Neural cell (in vitro differentiated cells): ENCODE data around the gene TRAF2. TPM values are rescaled to one million over a fixed set of nuclear protein-coding genes. Genes with fewer than 3 reads are reported as not detected.

Source experiments
- H2AFZ ChIP-seq: fragments of 200-600, 300-800 bp; sonication (generic), shearing (Covaris generic); 2 replicates; pipeline ENCODE4 v1.6.0; 2014; ENCODE audit warnings: low read depth, mild to moderate bottlenecking, antibody characterized with exemption, low read length, moderate library complexity
- H3F3A ChIP-seq: fragments of 200-600 bp; shearing (Covaris generic); 2 replicates; pipeline ENCODE4 v1.6.1; 2016; ENCODE audit warnings: mild to moderate bottlenecking, moderate library complexity, mixed read lengths, antibody characterized with exemption, low read length; ENCODE audit not compliant: insufficient read depth, poor library complexity, severe bottlenecking
- H3K27ac ChIP-seq: fragments of 200-600, 300-800 bp; sonication (generic), shearing (Covaris generic); 2 replicates; pipeline ENCODE4 v1.5.1; 2014; ENCODE audit warnings: mild to moderate bottlenecking, low read length, moderate library complexity
- H3K27me3 ChIP-seq: fragments of 300-800, 200-600 bp; sonication (generic), shearing (Covaris generic); 2 replicates; pipeline ENCODE4 v1.6.0; 2014; ENCODE audit warnings: mild to moderate bottlenecking, low read depth, low read length, moderate library complexity; ENCODE audit not compliant: insufficient read depth
- H3K36me3 ChIP-seq: fragments of 300-800, 200-600 bp; sonication (generic), shearing (Covaris generic); 2 replicates; pipeline ENCODE4 v1.5.1; 2014; ENCODE audit warnings: mild to moderate bottlenecking, antibody characterized with exemption, low read length, moderate library complexity; ENCODE audit not compliant: insufficient read depth
- H3K4me2 ChIP-seq: fragments of 300-800, 200-600 bp; sonication (generic), shearing (Covaris generic); 2 replicates; pipeline ENCODE4 v1.6.0; 2014; ENCODE audit warnings: mild to moderate bottlenecking, low read length
- H3K4me3 ChIP-seq: fragments of 300-800, 200-600 bp; sonication (generic), shearing (Covaris generic); 2 replicates; pipeline ENCODE4 v1.5.1; 2014; ENCODE audit warnings: mild to moderate bottlenecking, low read length, moderate library complexity
- H3K79me2 ChIP-seq: fragments of 200-600 bp; shearing (Covaris generic); replicated peaks from 2 replicates; pipeline ENCODE4 v1.6.0; 2014; ENCODE audit warnings: mild to moderate bottlenecking, low read length, moderate library complexity; ENCODE audit not compliant: insufficient read depth
- H3K9ac ChIP-seq: fragments of 300-800, 200-600 bp; sonication (generic), shearing (Covaris generic); 2 replicates; pipeline ENCODE4 v1.6.1; 2016; ENCODE audit warnings: mild to moderate bottlenecking, low read length, mixed read lengths
- H3K9me2 ChIP-seq: fragments of 200-600 bp; shearing (Covaris generic); 2 replicates; pipeline ENCODE4 v1.6.1; 2016; ENCODE audit warnings: mild to moderate bottlenecking, low read length, mixed read lengths; ENCODE audit not compliant: insufficient read depth
- H3K9me3 ChIP-seq: fragments of 200-600, 300-800 bp; sonication (generic), shearing (Covaris generic); 2 replicates; pipeline ENCODE4 v1.6.1; 2016; ENCODE audit warnings: mild to moderate bottlenecking, mixed run types, low read length, moderate library complexity, mixed read lengths
- H4K20me1 ChIP-seq: fragments of 200-600 bp; shearing (Covaris generic); 2 replicates; pipeline ENCODE4 v1.6.1; 2016; ENCODE audit warnings: mild to moderate bottlenecking, mixed run types; ENCODE audit not compliant: insufficient read depth
- EP300 ChIP-seq: fragments of 450-650 bp; conservative IDR thresholded peaks from 2 replicates; pipeline ENCODE4 v1.6.1; 2014; ENCODE audit warnings: antibody characterized with exemption, mild to moderate bottlenecking, moderate library complexity; ENCODE audit not compliant: poor library complexity, severe bottlenecking
- EZH2 ChIP-seq: fragments of 200-600, 300-800 bp; shearing (Covaris generic), sonication (generic); IDR thresholded peaks from 2 replicates; pipeline ENCODE4 v1.6.1; 2014; ENCODE audit warnings: antibody characterized with exemption, low read length, borderline replicate concordance, mild to moderate bottlenecking; ENCODE audit not compliant: insufficient read depth, poor library complexity, severe bottlenecking
- MXI1 ChIP-seq: fragments of 450-650 bp; conservative IDR thresholded peaks from 2 replicates; pipeline ENCODE4 v1.6.1; 2014; ENCODE audit warnings: antibody characterized with exemption, mild to moderate bottlenecking; ENCODE audit not compliant: poor library complexity, severe bottlenecking
- POLR2AphosphoS5 ChIP-seq: IDR thresholded peaks from 2 replicates; pipeline ENCODE4 v1.6.1; 2012
- RAD21 ChIP-seq: fragments of 450-650 bp; conservative IDR thresholded peaks from 2 replicates; pipeline ENCODE4 v1.6.1; 2014; ENCODE audit warnings: antibody characterized with exemption, mild to moderate bottlenecking, moderate library complexity
- SMC3 ChIP-seq: fragments of 450-650 bp; conservative IDR thresholded peaks from 2 replicates; pipeline ENCODE4 v1.6.1; 2014; ENCODE audit warnings: antibody characterized with exemption, mild to moderate bottlenecking, moderate library complexity; ENCODE audit not compliant: poor library complexity
- TAF1 ChIP-seq: IDR thresholded peaks from 2 replicates; pipeline ENCODE4 v1.6.1; 2012; ENCODE audit warnings: low read depth
- polyA plus RNA-seq: library from polyadenylated mRNA; depleted of rRNA; stranded (reverse); fragments of >200 nt; gene quantifications from 2 replicates; pipeline ENCODE4 v1.2.3, GENCODE V29; 2014
- TF ChIP-seq, protein P1 (sequence below): fragments of 450-650 bp; IDR thresholded peaks from 2 replicates; pipeline ENCODE4 v1.5.1; 2014; ENCODE audit warnings: antibody characterized with exemption, mild to moderate bottlenecking, moderate library complexity; ENCODE audit not compliant: poor library complexity, severe bottlenecking
- TF ChIP-seq, protein P2 (sequence below): IDR thresholded peaks from 2 replicates; pipeline ENCODE4 v1.6.1; 2012; ENCODE audit warnings: borderline replicate concordance

The TRAF2 gene
- polyA plus RNA-seq, 1 donor from 2014 or later = 14.6 TPM

DNA sequence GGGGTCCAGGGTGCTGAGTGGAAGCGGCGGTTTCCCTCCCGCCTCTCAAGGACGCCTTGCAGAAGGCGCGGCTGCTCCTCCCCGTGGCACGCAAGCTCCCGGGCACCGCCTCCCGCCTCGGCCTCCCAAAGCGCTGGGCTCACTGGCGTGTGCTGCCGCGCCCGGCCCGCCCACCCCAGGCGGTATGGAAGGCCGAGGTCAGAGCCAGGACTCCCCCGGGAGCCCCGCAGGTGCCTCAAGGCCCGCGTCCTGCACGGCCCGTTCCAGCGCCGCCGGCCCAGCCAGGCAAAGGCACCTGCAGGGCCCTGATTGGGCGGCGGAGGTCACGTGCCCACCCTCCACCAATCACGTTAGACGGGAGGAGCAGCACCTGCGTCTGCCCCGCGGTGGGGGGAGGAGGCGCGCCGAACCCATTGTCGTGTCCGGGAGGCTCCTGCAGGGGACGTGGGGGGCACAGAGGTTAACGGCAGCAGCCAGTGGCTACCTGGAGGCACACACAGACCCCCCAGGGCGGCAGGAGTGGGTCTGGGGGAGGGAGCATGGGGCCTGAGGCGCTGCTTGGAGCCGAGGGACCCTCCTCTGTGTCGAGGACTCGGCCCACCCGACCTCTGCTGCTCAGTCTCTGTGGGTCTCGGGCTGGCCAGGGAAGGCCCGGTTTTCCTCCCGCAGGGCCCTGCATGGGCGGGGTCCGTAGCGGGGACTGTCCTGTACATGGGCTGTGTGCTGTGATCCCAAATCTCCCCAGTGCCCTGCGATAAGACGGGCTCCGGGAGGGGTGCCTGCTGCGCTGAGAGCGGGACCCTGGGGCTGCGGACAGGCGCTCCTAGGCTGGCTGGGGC lies 63.7 kb downstream of the TRAF2 start:
- peak overlapping the region; percentile 82 for H3K4me3 ChIP-seq
- peak overlapping the region; percentile 91 for H3K27ac ChIP-seq
- H3K36me3 ChIP-seq = no peaks in the 10 kb centered on the region
- peak overlapping the region; percentile 93 for H3K9ac ChIP-seq
- H2AFZ ChIP-seq = peak overlapping the region; percentile 85
- H3K79me2 ChIP-seq = no peaks in the 10 kb centered on the region
- peak overlapping the region; percentile 73 for H3K4me2 ChIP-seq
- no peaks in the 10 kb centered on the region for H3K9me3 ChIP-seq
- H3K9me2 ChIP-seq = no peaks in the 10 kb centered on the region
- H3K27me3 ChIP-seq = no peaks in the 10 kb centered on the region
- no peaks in the 10 kb centered on the region for H4K20me1 ChIP-seq
- TF ChIP-seq, protein P1, sequence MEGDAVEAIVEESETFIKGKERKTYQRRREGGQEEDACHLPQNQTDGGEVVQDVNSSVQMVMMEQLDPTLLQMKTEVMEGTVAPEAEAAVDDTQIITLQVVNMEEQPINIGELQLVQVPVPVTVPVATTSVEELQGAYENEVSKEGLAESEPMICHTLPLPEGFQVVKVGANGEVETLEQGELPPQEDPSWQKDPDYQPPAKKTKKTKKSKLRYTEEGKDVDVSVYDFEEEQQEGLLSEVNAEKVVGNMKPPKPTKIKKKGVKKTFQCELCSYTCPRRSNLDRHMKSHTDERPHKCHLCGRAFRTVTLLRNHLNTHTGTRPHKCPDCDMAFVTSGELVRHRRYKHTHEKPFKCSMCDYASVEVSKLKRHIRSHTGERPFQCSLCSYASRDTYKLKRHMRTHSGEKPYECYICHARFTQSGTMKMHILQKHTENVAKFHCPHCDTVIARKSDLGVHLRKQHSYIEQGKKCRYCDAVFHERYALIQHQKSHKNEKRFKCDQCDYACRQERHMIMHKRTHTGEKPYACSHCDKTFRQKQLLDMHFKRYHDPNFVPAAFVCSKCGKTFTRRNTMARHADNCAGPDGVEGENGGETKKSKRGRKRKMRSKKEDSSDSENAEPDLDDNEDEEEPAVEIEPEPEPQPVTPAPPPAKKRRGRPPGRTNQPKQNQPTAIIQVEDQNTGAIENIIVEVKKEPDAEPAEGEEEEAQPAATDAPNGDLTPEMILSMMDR = peak; percentile 66
- TF ChIP-seq MXI1 (peak; percentile 65), EP300 (no peak), RAD21 (peak; percentile 42), POLR2AphosphoS5 (peak; percentile 97), SMC3 (peak; percentile 46), EZH2 (no peak), TAF1 (no peak)
- TF ChIP-seq, protein P2, sequence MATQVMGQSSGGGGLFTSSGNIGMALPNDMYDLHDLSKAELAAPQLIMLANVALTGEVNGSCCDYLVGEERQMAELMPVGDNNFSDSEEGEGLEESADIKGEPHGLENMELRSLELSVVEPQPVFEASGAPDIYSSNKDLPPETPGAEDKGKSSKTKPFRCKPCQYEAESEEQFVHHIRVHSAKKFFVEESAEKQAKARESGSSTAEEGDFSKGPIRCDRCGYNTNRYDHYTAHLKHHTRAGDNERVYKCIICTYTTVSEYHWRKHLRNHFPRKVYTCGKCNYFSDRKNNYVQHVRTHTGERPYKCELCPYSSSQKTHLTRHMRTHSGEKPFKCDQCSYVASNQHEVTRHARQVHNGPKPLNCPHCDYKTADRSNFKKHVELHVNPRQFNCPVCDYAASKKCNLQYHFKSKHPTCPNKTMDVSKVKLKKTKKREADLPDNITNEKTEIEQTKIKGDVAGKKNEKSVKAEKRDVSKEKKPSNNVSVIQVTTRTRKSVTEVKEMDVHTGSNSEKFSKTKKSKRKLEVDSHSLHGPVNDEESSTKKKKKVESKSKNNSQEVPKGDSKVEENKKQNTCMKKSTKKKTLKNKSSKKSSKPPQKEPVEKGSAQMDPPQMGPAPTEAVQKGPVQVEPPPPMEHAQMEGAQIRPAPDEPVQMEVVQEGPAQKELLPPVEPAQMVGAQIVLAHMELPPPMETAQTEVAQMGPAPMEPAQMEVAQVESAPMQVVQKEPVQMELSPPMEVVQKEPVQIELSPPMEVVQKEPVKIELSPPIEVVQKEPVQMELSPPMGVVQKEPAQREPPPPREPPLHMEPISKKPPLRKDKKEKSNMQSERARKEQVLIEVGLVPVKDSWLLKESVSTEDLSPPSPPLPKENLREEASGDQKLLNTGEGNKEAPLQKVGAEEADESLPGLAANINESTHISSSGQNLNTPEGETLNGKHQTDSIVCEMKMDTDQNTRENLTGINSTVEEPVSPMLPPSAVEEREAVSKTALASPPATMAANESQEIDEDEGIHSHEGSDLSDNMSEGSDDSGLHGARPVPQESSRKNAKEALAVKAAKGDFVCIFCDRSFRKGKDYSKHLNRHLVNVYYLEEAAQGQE = peak; percentile 51
- no peaks in the 10 kb centered on the region for H3F3A ChIP-seq

DNA sequence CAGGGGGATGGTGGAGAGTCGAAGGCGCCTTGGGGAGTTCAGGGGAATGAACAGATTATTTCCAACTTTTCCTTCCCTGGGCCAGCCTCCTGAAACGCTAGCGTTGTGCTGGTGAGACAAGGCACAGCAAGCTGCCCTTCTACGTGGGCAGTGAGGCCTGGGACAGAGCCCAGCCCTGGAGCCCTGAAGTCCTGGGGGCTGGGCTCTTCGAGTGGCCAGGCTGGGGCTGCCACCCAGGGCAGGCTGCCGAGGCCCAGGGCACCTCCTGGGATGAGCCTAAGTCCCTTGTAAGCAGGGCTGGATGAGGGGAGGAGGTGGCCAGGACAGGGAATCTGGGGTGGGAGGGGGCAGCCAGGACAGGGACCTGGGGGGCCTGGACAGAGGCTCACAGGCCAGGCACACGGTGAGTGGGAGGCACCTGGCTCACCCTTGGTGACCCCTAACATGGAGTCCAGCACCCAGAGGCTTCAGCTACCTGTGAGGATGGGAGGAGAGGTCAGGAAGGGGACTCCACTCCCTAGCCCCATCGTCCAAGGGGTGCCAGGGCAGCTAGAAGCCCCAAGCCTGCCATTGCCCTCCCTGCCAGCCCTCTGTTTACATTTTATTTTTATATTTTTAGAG lies 64.5 kb downstream of the TRAF2 start:
- H3K9me2 ChIP-seq = no peaks in the 10 kb centered on the region
- peak overlapping the region; percentile 73 for H3K4me2 ChIP-seq
- no peaks in the 10 kb centered on the region for H3K27me3 ChIP-seq
- peak overlapping the region; percentile 91 for H3K27ac ChIP-seq
- no peaks in the 10 kb centered on the region for H3F3A ChIP-seq
- H4K20me1 ChIP-seq = no peaks in the 10 kb centered on the region
- no peaks in the 10 kb centered on the region for H3K79me2 ChIP-seq
- H2AFZ ChIP-seq = peak overlapping the region; percentile 85
- no peaks in the 10 kb centered on the region for H3K9me3 ChIP-seq
- H3K4me3 ChIP-seq = peak overlapping the region; percentile 82
- TF ChIP-seq EP300 (no peak), POLR2AphosphoS5 (no peak), EZH2 (no peak), TAF1 (no peak), SMC3 (no peak), RAD21 (no peak)
- H3K9ac ChIP-seq = peak overlapping the region; percentile 93
- no peaks in the 10 kb centered on the region for H3K36me3 ChIP-seq
